Right renal pelvis (tissue), 4 donors: Measurements from ENCODE around the gene ACP4. TPM values are rescaled to one million over a fixed set of nuclear protein-coding genes. Genes with fewer than 3 reads are reported as not detected.
"Not testable (repeated sequence)": the region's sequence is repeated elsewhere in the genome, so short reads cannot be mapped to it uniquely, and the experiment has no call there.

Experiments
- DNase-seq, 4 donors: peaks; one replicate each; pipeline ENCODE4 v3.0.0-alpha.2; 2013; ENCODE audit warnings: low read depth in 4 of 4, low spot score in 3 of 4, missing footprints in 1 of 4
- polyA plus RNA-seq, 4 donors: library from polyadenylated mRNA; unstranded; fragments of 120-200 nt; gene quantifications; one replicate each; pipeline ENCODE4 v1.2.1, GENCODE V29; 2013; ENCODE audit not compliant: insufficient read length in 4 of 4

The ACP4 gene
- polyA plus RNA-seq, 4 donors: 0.21 TPM; not detected in 3

- DNase-seq: not testable (repeated sequence)
Measured at GRCh38 chr19:50773454-50773853, 16.8 kb upstream of the ACP4 start.

- no peak for DNase-seq
Measured at GRCh38 chr19:50776131-50776530, 14.1 kb upstream of the ACP4 start.

GRCh38 chr19:50777261-50777660 lies 13.0 kb upstream of the ACP4 start:
- no peak for DNase-seq

DNA sequence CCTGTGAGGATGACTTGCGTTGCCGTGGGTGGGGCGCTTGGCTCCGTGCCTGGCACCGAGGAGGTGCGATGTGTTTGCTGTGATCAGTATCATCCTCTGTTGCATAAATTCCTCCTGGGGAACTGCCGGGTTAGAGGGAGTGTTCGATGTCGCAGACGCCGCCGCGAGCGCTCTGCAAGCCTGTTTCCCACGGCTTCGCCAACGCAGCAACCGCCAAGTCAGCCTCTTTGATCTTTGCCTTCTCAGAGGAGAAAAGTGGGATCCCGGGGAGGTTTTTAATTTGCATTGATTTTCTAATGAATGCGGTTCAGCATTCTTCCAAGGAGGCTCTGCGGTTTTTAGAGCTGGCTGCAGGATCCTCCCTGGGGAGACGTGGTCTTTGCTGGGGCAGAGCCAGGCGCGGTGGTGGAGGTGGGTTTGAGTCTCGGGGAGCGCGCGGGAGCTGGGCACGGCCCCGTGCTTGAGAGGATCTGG lies 12.3 kb upstream of the ACP4 start:
- DNase-seq: no peak

GRCh38 chr19:50778906-50779430 lies 11.2 kb upstream of the ACP4 start:
- no peak for DNase-seq

DNA sequence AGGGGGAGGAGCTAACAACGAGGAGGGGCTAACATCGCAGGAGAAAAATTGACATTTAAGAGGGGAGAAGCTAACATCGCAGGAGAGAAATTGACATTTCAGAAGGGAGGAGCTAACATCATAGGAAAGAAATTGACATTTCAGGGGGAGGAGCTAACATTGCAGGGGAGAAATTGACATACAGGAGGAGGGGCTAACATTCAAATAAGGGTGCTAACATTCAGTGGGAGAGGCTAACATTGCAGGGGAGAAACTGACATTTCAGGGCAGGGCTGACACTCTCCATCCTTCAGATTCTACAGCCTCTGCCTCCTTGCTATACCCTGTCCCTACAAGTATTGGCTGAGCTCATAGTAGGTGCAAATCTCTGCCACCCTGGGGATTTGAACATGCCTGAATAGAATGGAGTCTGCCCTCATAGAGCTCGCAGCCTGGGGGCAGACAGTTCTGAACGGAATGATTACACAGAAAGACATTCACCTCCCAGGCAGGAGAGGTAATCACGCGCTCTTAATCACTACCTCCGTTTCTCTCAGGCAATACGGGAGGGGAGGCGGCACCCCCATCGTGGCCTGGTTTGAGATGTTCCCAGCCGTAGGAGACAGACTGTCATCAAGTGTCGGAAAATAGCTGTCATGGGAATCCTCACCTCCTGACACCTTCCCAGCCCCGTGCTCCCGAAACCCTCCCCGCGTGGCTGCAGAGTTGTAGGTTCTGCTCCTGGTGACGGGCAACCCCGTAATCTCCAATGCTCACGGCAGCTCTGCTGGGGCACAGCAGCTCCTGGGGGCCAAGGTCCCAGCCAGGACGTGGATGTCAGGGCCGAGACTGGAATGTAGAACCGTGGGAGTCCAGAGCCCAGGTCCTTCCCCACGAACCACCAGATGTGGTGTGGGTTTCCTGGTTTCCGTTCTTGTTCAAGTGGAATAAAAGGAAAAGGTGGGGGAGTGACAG lies 10.4 kb upstream of the ACP4 start:
- no peak for DNase-seq

GRCh38 chr19:50780753-50781435 lies 9.3 kb upstream of the ACP4 start:
- DNase-seq: no peak

GRCh38 chr19:50783848-50784152 lies 6.4 kb upstream of the ACP4 start:
- not testable (repeated sequence) for DNase-seq

DNA sequence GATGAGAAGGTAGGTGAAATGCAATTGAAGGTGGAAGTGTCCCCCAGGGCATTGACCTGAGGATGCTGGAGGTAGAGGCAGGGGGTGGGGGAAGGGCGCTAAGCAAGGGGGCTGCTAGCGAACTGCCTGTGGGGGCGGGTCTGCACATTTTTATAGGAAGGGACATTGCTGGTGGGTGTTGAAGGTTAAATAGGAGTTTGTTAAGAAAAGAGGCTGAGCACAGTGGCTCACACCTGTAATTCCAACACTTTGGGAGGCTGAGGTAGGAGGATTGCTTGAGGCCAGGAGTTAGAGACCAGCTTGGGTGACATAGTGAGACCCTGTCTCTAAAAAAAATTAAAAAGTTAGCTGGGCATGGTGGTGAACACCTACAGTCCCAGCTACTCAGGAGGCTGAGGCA lies 5.5 kb upstream of the ACP4 start:
- DNase-seq: no peak

DNA sequence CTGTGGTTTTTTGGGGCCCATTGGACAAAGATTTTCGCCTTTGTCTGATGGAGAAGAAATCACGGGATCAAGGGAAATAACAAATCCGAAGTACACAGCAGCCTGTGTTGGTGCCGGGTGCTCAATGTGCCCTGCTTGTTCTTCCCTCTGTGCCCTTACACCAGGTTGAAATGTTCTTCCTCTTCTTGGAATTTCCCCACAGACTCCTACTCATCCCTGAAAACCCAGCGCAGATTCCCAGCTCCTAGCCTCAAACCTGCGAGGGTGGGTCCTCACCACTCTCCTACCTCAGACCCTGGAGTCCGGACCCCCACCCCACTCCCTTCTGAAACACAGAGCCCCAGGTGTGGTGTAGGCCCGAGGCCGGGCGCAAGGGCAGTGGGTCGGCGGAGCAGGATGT lies 4.9 kb upstream of the ACP4 start:
- DNase-seq: no peak

DNA sequence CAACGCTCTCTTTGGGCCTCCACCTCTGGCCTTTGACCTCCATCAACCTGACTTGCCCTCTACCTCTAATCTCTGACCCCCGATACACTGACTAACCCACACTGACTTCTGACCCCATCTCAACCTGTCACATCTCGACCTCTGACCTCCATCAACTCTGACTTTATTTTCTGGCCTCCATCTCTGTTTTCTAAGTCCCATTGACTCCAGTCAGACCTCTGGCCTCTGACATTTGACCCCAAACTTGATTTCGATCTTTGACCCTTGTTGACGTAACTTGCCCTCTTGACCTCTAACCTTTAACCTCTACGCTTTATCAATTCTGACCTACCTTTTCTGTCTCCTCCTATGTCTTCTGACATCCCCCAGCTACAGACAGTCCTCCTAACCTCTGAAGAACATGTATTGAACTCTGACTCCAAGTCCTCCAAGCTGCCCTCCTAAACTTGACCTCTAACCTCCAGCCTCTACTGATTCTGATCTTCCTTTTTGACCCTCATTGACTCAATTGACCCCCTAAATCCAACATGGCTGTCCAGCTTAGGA lies 780 bp downstream of the ACP4 start:
- DNase-seq: no peak

- DNase-seq: no peak
Measured at GRCh38 chr19:50791594-50792271, 1.5 kb downstream of the ACP4 start.

GRCh38 chr19:50792272-50793250 lies 2.3 kb downstream of the ACP4 start:
- no peak for DNase-seq

DNA sequence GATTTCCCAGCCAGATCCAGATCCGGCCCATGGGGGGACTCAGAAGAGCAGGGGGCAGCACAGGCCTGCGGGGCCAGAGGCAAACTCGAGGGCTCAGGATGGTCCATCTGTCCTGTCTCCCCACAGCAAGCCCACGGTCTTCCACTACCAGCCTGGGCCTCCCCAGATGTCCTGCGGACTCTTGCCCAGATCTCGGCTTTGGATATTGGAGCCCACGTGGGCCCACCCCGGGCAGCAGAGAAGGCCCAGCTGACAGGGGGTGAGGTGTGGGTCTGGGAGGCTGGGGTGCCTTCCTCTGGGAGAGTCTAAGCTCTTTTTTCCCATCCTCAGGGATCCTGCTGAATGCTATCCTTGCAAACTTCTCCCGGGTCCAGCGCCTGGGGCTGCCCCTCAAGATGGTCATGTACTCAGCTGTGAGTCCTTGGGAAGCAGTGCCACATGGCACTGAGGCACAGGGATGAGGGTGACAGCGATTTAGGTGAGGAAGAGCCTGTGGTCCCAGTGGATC lies 3.4 kb downstream of the ACP4 start:
- no peak for DNase-seq

DNA sequence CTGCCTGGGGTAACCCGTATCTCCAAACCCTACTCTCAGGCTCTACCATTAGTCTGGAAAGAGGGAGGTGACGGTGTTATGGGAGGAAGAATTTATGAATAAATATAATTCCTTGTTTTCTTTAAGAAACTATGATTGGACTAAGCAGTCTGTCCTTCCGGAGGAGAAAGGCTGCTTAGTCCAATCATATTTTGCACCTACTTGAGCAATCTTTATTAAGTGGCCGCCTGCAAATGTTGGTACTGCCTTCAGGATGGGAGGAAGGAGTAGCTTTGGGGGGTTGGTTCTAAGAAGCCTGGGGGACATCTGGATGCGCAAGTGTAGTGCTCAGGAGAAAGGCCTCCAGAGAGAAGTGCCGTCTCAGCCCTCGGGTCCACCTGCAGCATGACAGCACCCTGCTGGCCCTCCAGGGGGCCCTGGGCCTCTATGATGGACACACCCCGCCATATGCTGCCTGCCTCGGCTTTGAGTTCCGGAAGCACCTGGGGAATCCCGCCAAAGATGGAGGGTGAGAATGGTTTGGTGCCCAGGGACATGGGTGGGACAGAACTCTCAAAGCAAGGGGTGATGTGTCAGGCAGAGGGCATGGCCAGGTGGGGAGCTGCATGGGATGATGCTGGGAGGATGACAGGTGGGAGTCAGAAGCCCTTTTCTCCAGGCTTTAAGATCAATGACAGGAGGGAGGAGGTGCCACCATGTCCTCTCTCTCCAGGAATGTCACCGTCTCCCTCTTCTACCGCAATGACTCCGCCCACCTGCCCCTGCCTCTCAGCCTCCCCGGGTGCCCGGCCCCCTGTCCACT lies 4.1 kb downstream of the ACP4 start:
- no peak for DNase-seq

- DNase-seq: no peak
Measured at GRCh38 chr19:50794876-50795663, 4.9 kb downstream of the ACP4 start.

DNA sequence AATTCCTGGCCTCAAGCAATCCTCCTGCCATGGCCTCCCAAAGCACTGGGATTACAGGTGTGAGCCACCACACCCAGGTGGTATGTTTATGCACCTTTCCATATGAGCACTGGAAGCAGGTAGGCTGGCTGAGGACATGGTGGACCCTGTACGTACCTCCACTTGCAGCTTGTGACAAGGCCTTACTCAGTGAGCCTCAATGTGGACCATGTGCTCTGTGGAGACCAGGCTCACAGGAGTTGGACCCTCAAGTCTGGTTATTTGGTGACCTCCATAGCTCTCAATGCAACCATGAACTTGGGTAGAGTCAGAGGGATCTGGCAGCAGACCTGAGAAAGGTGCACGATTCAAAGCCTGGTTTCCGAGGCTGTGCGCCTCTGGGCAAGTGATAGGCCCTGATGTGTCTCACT lies 5.5 kb downstream of the ACP4 start:
- no peak for DNase-seq

DNA sequence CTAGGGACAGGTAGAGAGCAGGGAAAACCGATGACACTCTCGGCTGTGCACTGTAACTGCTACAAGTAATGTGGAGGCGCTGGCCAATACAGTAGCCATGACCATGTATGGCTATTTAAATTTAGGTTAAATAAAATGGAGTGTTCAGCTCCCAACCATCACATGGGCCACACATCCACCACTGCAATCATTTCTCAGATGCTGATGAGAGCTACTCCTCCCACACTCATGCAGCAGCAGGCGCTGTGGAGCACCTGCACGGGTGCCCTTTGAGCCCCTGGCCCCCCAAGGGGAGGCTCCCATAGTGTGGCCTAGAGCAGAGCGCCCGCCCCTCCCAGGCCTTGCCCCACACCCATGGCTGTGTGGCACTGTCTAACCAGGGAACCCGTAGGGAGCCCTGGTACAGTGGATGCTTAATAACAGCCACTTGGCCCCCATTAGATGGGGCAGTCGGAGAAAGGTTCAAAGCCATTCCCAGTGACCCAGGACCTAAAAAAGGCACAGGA lies 6.0 kb downstream of the ACP4 start:
- no peak for DNase-seq
